ENCODE measurements around the gene CDO1.

DNA sequence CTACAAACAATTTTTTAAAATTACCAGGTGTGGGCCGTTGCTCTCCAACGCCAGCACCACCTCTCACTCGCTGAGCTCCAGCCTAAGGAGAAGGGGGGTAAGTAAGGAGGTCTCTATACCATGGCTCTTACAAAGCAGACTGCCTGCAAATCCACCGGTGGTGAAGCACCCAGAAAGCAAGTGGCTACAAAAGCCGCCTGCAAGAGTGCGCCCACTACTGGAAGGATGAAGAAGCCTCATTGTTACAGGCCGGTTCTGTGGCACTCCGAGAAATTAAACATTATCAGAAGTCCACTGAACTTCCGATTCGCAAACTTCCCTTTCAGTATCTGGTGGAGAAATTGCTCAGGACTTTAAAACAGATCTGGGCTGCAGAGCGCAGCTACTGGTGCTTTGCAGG is 46.0 kb downstream of the CDO1 start:
- TF ChIP-seq, protein P1, sequence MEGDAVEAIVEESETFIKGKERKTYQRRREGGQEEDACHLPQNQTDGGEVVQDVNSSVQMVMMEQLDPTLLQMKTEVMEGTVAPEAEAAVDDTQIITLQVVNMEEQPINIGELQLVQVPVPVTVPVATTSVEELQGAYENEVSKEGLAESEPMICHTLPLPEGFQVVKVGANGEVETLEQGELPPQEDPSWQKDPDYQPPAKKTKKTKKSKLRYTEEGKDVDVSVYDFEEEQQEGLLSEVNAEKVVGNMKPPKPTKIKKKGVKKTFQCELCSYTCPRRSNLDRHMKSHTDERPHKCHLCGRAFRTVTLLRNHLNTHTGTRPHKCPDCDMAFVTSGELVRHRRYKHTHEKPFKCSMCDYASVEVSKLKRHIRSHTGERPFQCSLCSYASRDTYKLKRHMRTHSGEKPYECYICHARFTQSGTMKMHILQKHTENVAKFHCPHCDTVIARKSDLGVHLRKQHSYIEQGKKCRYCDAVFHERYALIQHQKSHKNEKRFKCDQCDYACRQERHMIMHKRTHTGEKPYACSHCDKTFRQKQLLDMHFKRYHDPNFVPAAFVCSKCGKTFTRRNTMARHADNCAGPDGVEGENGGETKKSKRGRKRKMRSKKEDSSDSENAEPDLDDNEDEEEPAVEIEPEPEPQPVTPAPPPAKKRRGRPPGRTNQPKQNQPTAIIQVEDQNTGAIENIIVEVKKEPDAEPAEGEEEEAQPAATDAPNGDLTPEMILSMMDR (IDR thresholded peaks at IDR 0.05) = peak in 2 of 3 experiments; percentile 21 to 24
- no peak for TF ChIP-seq POLR2A (IDR thresholded peaks at IDR 0.05; ENCODE audit: low read depth)

All from esophagus muscularis mucosa (tissue), 3 donors.